HG03575 (cell line): ENCODE measurements around the gene C1QTNF6.

Experiments
- ATAC-seq: cut with Tn5 transposase; IDR thresholded peaks from one replicate; pipeline ENCODE4 v1.9.1; 2021; ENCODE audit not compliant: unreplicated experiment, insufficient number of reproducible peaks, low FRiP score; ENCODE audit errors: extremely low read depth

The C1QTNF6 gene

DNA sequence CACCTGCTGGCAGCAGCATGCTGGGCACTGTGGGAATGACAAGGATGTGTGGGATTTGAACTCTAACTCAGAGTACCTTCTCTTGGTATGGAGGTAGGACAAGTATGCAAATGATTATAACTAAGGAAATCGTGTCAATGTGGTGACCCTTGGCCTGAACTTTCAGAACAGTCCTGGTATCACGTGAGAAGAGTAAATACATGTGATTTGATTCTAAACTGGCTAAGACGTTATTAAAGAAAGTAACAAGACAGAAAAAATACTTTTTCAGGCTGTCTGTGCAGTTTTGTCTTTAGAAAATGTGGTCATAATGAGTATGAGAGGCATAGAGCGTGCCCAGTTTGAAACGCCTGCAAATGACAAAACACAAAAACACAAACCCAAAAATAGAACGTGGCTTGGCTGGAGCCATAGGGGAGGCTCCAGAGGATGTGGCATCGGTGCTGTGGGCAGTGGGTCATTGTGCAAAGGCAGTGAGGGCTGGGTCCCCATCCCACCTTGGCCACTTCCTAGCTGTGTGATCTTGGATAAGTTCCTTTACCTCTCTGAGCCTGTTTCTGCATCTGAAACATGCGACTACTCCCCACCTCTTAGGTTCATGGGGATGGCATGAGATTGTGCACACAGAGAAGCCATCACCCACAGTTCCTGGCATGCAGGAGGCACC, 19.9 kb downstream of the C1QTNF6 start:
- no peak for ATAC-seq

DNA sequence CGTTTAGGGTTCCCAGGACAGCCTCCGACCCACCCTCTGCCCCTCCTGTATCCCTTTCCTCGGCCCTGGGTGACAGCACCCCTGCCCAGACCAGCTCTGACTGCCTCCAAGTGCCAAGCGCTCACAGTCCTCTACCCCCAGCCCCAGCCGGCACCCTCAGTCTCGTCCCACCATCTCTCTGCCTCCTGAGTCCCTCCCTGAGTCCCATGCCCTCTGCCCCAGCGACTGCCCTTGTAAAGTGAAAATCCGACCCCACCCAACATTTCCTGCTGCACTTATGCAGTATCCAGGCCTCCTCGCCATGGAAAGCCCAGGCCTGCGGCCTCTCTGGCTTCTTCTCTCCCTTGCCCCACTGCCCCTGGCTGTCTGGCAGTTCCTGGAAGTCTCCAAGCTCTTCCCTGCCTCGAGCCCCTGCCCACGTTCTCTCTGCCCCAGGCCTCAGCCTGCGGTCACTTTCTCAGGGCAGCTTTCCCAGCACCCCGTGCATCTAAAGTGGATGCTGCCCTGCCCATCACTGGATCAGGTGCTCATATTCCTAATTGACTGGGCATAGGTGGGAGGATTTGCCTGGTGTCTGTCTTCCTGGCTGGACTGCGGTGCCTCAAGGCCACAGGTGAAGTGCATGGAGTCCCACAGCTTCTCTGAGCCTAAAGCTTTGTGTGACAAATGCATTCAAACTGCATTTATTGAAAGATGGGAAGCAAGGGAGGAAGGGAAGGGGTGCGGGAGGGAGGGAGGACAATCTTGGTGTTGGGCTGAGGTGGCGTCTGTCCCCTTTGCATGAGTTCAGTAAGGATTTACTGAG, 20.7 kb downstream of the C1QTNF6 start:
- ATAC-seq = no peak

DNA sequence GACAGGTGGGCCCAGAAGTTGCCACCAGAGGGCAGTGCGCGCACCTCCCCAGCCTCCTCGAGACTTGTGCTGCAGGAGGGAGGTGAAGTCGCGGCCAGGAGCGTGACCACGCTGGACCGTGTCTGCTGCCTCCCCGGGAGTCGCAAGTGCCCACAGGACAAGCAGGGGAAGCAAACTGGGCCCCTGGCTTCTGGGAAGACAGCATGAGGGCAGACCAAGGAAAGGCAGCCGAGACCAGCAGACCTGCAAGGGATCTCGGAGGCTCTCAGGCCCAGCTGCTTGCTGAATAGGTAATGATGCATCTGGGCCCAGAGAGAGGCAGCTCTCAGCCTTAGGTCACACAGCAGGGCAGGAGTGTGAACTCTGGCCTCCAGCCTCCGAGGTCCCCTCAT, 21.4 kb downstream of the C1QTNF6 start:
- no peak for ATAC-seq

GRCh38 chr22:37165940-37166674, 21.9 kb downstream of the C1QTNF6 start:
- no peak for ATAC-seq

DNA sequence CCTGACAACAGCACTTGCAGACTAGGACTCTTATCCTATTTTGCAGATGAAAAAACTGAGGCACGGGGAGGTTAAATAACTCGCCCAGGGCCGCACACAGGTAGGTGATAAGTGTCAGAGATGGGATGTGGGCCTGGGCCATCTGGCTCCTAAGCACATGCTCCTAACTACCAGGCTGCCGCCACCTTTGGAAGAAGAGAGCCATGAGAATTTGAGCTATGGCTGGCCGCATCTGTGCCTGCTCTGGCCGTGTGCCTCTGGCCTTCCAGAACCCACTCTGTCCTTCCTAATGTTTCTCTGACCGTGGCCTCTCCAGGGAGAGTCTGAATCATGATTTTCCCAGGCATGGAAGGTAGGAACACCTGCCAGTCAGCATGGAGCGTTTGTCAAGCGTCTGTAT, 23.0 kb downstream of the C1QTNF6 start:
- no peak for ATAC-seq

DNA sequence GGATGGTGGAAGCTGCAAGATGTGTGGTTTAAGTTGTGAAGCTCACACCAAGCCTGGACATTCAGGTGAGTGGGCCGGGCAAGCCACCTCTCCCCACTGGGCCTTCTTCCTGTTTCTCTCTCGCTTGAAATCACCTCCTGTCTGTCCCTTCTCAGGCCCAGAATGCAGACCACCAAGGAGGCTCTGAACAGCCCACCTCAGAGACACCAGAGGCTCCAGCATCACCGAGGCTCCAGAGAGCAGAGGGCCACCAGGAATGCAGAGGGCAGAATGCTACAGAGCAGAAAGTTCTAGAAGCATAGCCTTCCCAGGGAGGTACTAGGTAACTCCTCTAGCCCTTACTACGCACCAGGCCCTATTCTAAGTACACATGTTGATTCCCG, 23.6 kb downstream of the C1QTNF6 start:
- ATAC-seq = no peak

DNA sequence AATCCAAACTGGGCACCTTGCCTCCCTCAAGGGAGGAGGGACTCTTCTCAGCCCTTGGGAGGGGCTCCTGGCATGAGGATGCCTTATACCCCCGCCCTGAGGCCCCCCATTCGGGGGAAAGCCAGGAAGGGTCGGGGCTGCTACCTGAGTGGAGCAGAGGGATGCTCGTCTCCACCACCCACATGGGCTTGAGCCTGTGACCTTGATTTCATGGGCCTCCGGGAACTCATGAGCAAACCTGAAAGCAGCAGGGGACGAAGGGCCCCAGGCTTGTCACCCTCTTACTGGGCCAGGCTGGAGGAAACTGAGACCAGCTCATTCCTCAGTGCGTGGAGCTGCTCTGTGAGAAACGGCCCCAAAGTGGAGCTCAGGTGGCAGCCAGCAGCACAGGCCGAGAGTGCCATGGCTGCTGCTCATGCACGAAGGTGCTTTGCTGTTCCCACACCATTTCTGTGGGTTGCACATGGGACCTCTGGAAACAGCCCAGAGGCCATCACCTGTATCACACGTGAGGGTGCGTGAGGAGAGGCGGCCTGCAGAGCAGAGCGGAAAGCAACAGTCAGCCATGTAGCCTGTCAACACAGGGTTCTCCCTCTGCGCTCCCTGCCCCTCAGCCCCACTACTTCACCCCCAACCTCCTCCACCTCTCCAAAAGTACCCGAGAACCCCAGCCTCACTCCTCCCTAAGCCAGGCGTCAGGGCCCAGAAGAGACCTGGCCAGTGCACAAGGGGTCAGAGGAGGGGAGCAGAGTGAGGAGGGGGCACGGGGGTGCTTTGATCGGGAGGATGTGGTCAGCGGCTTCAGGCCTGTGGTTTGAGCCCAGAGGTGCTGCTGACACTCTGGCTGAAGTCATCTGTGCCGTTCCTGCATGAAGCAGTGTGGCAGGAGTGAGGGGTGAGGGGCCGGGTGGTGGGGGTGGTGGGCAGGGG, 24.2 kb downstream of the C1QTNF6 start:
- no peak for ATAC-seq

DNA sequence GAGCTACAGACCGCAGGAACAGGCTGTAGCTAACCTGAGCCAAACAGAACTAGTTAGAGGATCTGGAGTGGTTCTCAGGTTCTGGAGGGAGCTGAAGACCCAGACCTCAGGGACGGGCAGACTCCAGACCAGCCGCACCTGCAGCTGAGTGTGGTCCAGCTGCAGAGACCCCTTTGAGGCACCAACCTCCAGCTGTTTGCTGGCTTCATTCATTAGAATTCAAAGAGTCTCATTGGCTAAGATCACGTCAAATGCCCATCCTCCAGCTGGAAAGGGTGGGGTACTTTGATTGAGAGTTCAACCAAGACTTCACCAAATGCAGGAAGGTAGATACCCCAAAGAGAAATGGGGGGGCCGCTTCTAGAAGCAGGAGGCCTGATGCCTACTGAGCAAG, 25.0 kb downstream of the C1QTNF6 start:
- ATAC-seq = no peak

GRCh38 chr22:37162221-37163095, 25.6 kb downstream of the C1QTNF6 start:
- no peak for ATAC-seq

DNA sequence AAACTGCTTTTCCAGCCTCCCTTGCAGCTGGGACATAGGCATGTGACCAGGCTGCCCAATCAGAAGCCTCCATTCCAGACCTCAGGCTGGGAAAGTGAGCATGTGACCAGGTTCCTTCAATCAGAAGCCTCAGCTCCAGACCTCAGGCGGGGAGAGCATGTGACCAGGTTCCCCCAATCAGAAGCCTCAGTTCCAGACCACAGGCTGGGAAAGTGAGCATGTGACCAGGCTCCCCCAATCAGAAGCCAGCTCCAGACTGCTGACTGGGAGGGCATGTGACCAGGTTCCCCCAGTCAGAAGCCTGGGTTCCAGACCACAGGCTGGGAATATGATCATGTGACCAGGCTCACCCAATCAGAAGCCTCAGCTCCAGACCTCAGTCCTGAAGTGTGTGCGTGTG, 26.6 kb downstream of the C1QTNF6 start:
- no peak for ATAC-seq

GRCh38 chr22:37160027-37160426, 28.0 kb downstream of the C1QTNF6 start:
- no peak for ATAC-seq

- ATAC-seq = no peak
Measured at GRCh38 chr22:37158963-37159290, 29.1 kb downstream of the C1QTNF6 start.

DNA sequence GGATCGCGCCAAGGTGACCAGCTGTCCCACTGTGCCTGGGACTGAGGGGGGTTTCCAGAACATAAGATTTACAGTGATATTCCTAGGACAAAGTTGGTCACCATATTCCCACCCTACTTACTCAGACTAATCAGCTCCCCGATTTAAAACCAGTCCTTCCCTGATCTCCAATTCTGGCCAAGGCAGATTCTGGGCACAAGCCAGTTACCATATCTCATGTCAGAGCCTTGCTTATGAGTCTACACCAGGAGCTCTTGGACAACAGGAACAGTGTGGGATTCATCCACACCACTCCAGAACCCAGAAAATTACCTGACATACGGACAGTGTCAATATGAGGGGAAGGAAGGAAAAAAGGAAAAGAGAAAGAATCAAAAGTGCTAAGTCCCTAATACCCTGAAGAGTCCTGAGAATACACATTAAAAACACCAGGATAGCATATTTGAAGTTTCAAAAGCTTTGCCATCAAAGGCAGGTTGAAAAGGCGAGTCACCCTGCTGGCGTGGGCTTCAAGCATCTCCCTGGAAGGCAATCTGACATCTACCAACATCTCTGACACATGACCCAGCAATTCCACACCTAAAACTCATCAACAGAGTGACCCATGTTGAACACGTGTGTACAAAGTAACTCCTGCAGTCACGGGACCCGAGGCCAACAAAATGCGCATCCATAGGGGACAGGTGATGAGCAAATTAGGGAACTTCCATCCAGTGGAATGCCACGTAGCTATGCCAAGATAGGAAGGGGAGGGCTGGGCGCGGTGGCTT, 30.3 kb downstream of the C1QTNF6 start:
- no peak for ATAC-seq

GRCh38 chr22:37156686-37157435, 31.2 kb downstream of the C1QTNF6 start:
- ATAC-seq = no peak

GRCh38 chr22:37155971-37156370, 32.1 kb downstream of the C1QTNF6 start:
- no peak for ATAC-seq

- no peak for ATAC-seq
Measured at GRCh38 chr22:37154925-37155712, 32.9 kb downstream of the C1QTNF6 start.
